Lung (tissue), 12 donors: ENCODE results near the gene ZNF232. TPM values are rescaled to one million over a fixed set of nuclear protein-coding genes. Genes with fewer than 3 reads are reported as not detected.
"Not testable (repeated sequence)": the region's sequence is repeated elsewhere in the genome, so short reads cannot be mapped to it uniquely, and the experiment has no call there.

Experiments used
- ATAC-seq: fragments of 200-7000 bp; cut with Tn5 transposase; one replicate; pipeline ENCODE4 v1.9.1; 2020; ENCODE audit warnings: moderate number of reproducible peaks; ENCODE audit not compliant: insufficient read depth, low FRiP score
- DNase-seq, 3 donors: peaks; one replicate each; pipeline ENCODE4 v3.0.0-alpha.2; 2013 to 2017
- H3K27ac ChIP-seq, 2 donors: one replicate each; pipeline ENCODE4 v1.5.1; 2013; ENCODE audit warnings: mild to moderate bottlenecking in 2 of 2, moderate library complexity in 2 of 2, control low read depth in 1 of 2, inconsistent platforms in 1 of 2, low read depth in 1 of 2, low read length in 1 of 2
- H3K27me3 ChIP-seq, 3 donors: one replicate each; pipeline ENCODE4 v1.5.1; 2013; ENCODE audit warnings: low read length in 2 of 3; ENCODE audit not compliant: control insufficient read depth in 3 of 3, insufficient read depth in 3 of 3
- H3K36me3 ChIP-seq, 4 donors: one replicate each; pipeline ENCODE4 v1.5.1; 2013; ENCODE audit warnings: low read length in 4 of 4, mild to moderate bottlenecking in 1 of 4, moderate library complexity in 1 of 4; ENCODE audit not compliant: control insufficient read depth in 4 of 4, insufficient read depth in 4 of 4
- H3K4me1 ChIP-seq, 5 donors: one replicate each; pipeline ENCODE4 v1.5.1; 2013; ENCODE audit warnings: low read length in 5 of 5, mild to moderate bottlenecking in 2 of 5, moderate library complexity in 1 of 5; ENCODE audit not compliant: control insufficient read depth in 5 of 5, insufficient read depth in 5 of 5
- H3K4me3 ChIP-seq: one replicate; pipeline ENCODE4 v1.5.1; 2013; ENCODE audit warnings: mild to moderate bottlenecking, control low read depth, moderate library complexity
- H3K9ac ChIP-seq, 2 donors: one replicate each; pipeline ENCODE4 v1.5.1; 2013; ENCODE audit warnings: low read length in 2 of 2, control low read depth in 1 of 2; ENCODE audit not compliant: insufficient read depth in 1 of 2
- H3K9me3 ChIP-seq, 4 donors: one replicate each; pipeline ENCODE4 v1.5.1; 2013; ENCODE audit warnings: low read length in 3 of 4, mild to moderate bottlenecking in 1 of 4, moderate library complexity in 1 of 4; ENCODE audit not compliant: control insufficient read depth in 4 of 4, insufficient read depth in 3 of 4
- CTCF ChIP-seq: IDR thresholded peaks from 2 replicates; pipeline ENCODE4 v1.5.1; 2012; ENCODE audit warnings: mild to moderate bottlenecking; ENCODE audit errors: control extremely low read depth, extremely low read depth
- WGBS, 2 donors: extraction: QIAGEN DNeasy Blood & Tissue Kit; methylation state at CpG; one replicate each; pipeline ENCODE4 v1.1.7; 2013; 5-methylcytosine and 5-hydroxymethylcytosine counted together
- polyA plus RNA-seq, 2 donors: library from polyadenylated mRNA; stranded (reverse); fragments of 200-250 nt; gene quantifications; one replicate each; pipeline ENCODE4 v1.2.1, GENCODE V29; 2013
- total RNA-seq, 2 donors: library from RNA; depleted of rRNA in 1 of 2; stranded (reverse); fragments of >200 nt in 1 of 2; gene quantifications; one replicate each; pipeline ENCODE4 v1.2.1, GENCODE V29; 2014 to 2021
- donor health status: control.
- donor health status: control.
- donor health status: Bipolar disorder and iron deficiency.
- donor health status: healthy.
- donor health status: DM: yes; HTN: yes; CAD: no.

ZNF232 gene
- total and polyA plus RNA-seq, 4 donors = 6.8 to 14.1 (median 9.5) TPM

GRCh38 chr17:5121186-5121841, 9.6 kb upstream of the ZNF232 start:
- Histone ChIP-seq H3K36me3 (no peaks in the 10 kb centered on the region), H3K4me3 (no peak overlapping the region), H3K9ac (no peak overlapping the region), H3K27ac (no peak overlapping the region), H3K4me1 (peaks cover 0 to 4% (median 0%) of the 10 kb centered on the region in 5 donors), H3K27me3 (peaks cover 0 to 17% (median 8%) of the 10 kb centered on the region in 3 donors), H3K9me3 (peaks cover 0 to 13% (median 0%) of the 10 kb centered on the region in 4 donors)
- TF ChIP-seq CTCF = no peak
- no peak for DNase-seq
- 94% methylated on average over 16 of the region's 16 CpGs for WGBS, 2 donors
- no peak for ATAC-seq

GRCh38 chr17:5120436-5121185, 8.9 kb upstream of the ZNF232 start:
- ATAC-seq, H3K36me3 ChIP-seq, DNase-seq, H3K4me1 ChIP-seq, H3K4me3 ChIP-seq, H3K27ac ChIP-seq, H3K9ac ChIP-seq: not testable (repeated sequence)
- 90 to 96% methylated on average over 6 of the region's 6 CpGs for WGBS, 2 donors
- peaks cover 0 to 22% (median 10%) of the 10 kb centered on the region in 3 donors for H3K27me3 ChIP-seq
- peaks cover 0 to 16% (median 0%) of the 10 kb centered on the region in 4 donors for H3K9me3 ChIP-seq

- Histone ChIP-seq H3K27ac (no peak overlapping the region), H3K9me3 (peaks cover 0 to 16% (median 0%) of the 10 kb centered on the region in 4 donors), H3K4me1 (peaks cover 0 to 4% (median 0%) of the 10 kb centered on the region in 5 donors), H3K27me3 (peaks cover 0 to 27% (median 16%) of the 10 kb centered on the region in 3 donors), H3K9ac (no peak overlapping the region), H3K4me3 (no peak overlapping the region), H3K36me3 (no peaks in the 10 kb centered on the region)
- no peak for TF ChIP-seq CTCF
- DNase-seq (no peak), ATAC-seq (no peak)
- 88 to 93% methylated on average over 7 of the region's 7 CpGs for WGBS, 2 donors
Observed at GRCh38 chr17:5120036-5120435, 8.4 kb upstream of the ZNF232 start.

GRCh38 chr17:5118219-5118618, 6.5 kb upstream of the ZNF232 start:
- Histone ChIP-seq H3K9me3 (peaks cover 0 to 12% (median 0%) of the 10 kb centered on the region in 4 donors), H3K27me3 (peaks cover 0 to 27% (median 20%) of the 10 kb centered on the region in 3 donors), H3K4me3 (no peak overlapping the region), H3K4me1 (peaks cover 0 to 3% (median 0%) of the 10 kb centered on the region in 5 donors), H3K9ac (no peak overlapping the region), H3K27ac (no peak overlapping the region), H3K36me3 (no peaks in the 10 kb centered on the region)
- DNase-seq (no peak), ATAC-seq (no peak)
- WGBS, 2 donors = 88 to 94% methylated on average over 6 of the region's 6 CpGs
- TF ChIP-seq CTCF = no peak
